GM12801 (cell line): ENCODE measurements around the gene EHBP1.

Experiments
- CTCF ChIP-seq: IDR thresholded peaks from one replicate; pipeline ENCODE4 v1.5.1; 2011; ENCODE audit warnings: control low read depth; ENCODE audit not compliant: insufficient read length; ENCODE audit errors: extremely low read depth

Gene EHBP1

GRCh38 chr2:62826953-62827675, 121.6 kb downstream of the EHBP1 start:
- no peak for TF ChIP-seq CTCF

GRCh38 chr2:62831729-62832128, 126.2 kb downstream of the EHBP1 start:
- TF ChIP-seq CTCF: no peak

GRCh38 chr2:62844311-62845090, 139.0 kb downstream of the EHBP1 start:
- no peak for TF ChIP-seq CTCF

- no peak for TF ChIP-seq CTCF
Observed at GRCh38 chr2:62845256-62845655, 139.7 kb downstream of the EHBP1 start.

DNA sequence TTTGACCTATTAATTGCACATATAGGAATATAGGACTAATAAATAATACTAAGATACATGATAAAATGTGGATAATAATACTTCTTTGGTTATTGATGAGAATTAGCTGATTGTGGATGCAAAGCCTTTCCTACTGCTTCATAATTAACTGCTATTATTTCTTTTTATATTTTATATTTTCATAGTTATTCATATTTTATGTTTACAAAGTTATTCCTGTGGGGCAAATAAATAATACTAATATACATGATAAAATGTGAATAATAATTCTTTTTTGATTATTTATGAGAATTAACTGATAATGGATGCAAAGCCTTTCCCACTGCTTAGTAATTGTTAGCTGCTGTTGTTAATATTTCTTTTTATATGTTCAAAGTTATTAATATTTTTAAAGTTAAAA, 146.7 kb downstream of the EHBP1 start:
- no peak for TF ChIP-seq CTCF

DNA sequence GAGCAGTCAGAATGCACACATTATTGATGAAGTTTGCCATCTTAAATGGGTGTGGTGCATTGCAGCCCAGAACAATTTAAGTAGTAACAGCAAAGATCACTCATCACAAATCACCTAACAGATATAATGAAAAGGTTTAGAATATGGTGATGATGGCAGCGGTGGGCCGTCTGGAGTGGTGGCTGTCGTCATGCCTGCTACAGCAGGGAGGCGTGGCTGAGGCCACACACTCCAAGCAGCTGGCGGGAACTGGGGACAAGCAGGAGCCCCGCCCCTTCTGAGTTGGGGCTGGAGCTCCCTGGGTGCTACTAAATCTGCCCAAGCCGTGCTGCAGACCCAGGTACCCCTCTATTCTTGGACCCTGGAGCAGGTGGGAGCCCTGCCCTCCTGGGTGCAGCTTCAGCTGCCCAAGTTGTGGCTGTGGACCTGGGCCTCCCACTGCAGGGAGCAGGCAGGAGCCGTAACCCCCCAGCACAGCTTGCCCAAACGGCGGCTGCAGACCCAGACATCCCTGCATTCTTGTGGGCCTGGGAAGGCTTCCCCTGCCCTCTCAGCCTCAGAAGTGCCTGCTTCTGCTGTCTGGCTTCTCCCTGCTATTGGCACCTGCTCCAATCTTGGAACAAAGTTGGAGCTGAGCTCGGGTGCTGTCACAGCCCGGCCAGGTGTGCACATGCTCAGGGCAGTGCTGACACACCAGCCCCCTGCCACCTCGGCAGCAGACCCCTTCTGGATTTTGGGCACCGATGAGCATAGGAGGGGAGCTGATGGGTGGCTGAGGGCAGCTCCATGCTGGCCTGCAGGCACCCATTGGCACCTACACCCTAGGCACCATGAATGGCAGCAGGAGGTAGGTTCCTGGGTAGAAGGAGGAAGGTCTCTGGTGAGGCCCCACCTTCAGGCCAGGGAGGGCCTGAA, 149.3 kb downstream of the EHBP1 start:
- TF ChIP-seq CTCF: no peak
